LNCAP (cell line): ENCODE measurements around the gene RNH1.

ENCODE experiments used
- TF ChIP-seq, protein P1 (sequence below): fragments of 450-650 bp; IDR thresholded peaks from 2 replicates; pipeline ENCODE4 v1.5.1; 2017; ENCODE audit warnings: mild to moderate bottlenecking

RNH1 gene

DNA sequence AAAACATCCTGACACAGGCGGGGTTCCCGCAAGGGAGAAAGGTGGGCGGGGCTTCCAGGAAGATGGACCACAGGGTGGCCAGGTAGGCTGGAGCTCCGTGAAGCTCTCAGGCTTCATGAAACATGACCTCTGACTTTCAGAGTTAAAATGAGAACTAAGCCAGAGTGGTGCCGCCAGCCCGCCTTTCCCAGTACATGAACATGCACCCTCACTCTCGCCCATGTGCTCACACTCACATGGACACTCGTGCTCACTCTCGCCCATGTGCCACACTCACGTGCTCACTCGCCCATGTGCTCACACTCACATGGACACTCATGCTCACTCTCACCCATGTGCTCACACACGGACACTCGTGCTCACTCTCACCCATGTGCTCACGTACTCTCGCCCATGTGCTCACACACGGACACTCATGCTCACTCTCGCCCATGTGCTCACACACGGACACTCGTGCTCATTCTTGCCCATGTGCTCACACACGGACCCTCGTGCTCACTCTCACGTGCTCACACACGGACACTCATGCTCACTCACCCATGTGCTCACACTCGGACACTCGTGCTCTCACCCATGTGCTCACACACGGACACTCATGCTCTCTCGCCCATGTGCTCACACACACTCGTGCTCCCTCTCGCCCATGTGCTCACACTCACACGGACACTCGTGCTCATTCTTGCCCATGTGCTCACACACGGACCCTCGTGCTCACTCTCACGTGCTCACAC is 10.0 kb downstream of the RNH1 start:
- TF ChIP-seq, protein P1, sequence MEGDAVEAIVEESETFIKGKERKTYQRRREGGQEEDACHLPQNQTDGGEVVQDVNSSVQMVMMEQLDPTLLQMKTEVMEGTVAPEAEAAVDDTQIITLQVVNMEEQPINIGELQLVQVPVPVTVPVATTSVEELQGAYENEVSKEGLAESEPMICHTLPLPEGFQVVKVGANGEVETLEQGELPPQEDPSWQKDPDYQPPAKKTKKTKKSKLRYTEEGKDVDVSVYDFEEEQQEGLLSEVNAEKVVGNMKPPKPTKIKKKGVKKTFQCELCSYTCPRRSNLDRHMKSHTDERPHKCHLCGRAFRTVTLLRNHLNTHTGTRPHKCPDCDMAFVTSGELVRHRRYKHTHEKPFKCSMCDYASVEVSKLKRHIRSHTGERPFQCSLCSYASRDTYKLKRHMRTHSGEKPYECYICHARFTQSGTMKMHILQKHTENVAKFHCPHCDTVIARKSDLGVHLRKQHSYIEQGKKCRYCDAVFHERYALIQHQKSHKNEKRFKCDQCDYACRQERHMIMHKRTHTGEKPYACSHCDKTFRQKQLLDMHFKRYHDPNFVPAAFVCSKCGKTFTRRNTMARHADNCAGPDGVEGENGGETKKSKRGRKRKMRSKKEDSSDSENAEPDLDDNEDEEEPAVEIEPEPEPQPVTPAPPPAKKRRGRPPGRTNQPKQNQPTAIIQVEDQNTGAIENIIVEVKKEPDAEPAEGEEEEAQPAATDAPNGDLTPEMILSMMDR, result no peak

DNA sequence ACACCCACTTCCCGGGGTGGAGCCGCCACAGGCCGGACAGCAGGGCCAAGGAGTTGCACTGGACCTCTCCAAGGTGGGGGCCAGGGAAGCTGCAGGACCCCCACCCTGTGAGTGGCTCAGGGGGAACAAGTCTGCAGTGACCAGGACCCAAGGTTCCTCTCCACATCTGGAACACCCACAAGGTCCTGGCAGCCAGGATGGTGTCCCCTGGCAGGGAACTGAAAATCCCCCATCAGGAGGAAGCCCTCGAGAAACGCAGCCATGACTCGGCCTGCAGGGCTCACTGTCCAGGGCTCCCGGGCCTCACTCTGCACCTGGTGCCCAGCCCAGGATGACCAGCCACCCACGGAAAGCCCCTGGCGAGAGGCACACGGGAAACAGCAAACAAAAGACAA is 11.5 kb downstream of the RNH1 start:
- TF ChIP-seq, protein P1, result no peak

DNA sequence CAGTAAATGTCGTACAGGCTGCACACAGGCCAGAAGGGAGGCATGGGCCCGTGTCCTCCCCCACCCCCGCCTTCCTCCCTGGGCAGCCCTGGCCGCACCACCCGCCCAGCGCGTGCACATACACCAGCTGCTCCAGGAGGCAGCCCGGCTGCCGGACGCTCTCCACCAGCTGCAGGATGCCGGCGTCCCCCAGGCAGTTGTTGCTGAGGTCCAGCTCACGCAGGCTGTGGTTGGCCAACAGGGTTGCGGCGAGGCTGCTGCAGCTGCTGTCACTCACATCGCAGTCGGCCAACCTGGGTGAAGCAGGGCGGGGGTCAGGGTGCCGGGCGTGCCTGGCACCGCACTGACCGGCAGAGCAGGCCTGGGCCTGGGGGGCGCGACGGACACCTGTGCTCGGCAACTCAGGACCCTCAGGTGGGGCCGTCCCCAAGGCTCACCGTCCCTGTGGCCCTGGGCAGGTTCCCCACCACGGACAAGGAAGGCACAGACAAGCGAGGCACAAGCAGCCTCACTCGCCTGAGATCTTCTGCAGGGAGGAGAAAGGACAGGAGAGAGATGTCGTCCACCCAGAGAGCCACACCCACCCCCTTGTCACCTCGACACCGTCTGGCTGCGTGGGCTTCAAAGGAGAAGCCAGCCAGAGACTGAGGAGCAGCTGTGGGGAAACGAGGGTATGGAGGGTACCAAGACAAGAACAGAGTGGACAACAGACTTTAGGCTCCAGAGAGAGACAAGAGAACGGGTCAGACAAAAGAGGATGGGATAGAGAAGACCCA is 12.1 kb downstream of the RNH1 start:
- TF ChIP-seq, protein P1, result no peak

DNA sequence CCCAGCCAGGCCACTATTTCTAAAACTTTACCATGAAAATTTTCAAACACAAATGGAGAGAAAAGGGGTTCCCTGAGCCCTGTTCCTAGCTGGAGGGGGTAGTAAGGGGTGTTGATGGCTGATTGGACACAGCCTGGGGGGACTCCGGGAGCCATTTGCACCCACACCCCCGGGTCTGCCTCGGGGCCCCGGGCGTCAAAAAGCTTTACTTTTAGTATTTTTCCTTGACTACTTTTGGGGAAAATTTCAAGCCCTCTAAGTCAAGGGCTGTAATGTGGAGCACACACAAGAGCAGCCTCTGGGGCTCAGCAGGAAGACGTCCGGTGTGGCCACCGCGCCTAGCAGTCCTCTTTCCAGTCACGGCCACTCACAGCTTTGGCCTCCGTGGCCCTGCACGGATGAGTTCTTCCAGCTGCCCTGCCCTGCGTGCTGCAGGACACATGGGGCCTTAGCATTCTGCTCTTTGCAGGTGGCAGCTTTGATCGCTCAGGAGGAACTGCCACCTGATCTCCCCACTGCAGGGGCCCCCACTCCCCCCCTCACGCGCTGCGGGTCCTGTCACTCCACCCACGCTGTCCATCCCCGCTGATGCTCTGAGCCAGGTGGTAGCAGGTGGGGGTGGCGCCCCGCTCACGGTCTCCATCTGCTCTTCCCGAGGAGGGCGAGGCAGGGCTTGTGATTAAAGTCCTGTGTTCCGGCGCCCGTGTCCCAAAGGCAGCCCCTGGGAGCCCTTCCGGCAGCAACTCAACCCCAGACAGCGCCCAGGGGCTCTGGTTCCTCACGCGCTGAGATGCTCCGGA is 14.4 kb downstream of the RNH1 start:
- TF ChIP-seq, protein P1, result no peak

DNA sequence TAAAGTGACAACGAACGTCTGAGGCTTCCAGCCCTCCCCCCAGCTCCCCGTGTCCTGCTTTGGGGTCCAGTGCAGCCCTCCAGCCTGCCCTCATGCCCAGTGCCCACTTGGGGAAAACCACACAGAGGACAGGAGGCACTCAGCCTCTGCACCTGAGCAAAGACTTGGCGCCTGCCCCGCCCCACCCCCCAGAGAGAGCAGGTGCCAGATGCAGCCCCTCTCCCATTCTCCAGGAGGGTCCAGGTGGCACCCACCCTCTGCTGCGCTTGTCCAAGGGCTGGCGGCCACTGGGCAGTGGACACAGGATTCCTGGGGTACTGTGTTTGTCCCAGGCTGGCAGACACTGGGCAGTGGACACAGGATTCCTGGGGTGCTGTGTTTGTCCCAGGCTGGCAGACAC is 15.7 kb downstream of the RNH1 start:
- TF ChIP-seq, protein P1, result no peak

DNA sequence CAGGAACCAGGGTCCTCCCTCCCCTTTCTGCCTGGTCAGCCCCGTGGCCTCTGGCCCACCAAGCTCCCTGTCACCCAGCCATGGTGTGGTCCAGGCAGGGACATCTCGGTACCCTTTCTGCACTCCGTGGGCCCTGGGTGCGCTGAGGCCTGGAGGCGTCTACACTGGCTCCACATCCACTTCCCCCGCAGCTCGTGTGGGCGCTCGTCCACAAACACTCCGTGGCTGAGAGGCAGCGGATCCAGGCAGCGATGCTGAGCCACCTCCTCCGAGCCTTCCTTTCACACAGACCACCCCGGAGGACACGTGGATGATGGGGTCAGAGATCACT is 16.1 kb downstream of the RNH1 start:
- TF ChIP-seq, protein P1, result no peak

DNA sequence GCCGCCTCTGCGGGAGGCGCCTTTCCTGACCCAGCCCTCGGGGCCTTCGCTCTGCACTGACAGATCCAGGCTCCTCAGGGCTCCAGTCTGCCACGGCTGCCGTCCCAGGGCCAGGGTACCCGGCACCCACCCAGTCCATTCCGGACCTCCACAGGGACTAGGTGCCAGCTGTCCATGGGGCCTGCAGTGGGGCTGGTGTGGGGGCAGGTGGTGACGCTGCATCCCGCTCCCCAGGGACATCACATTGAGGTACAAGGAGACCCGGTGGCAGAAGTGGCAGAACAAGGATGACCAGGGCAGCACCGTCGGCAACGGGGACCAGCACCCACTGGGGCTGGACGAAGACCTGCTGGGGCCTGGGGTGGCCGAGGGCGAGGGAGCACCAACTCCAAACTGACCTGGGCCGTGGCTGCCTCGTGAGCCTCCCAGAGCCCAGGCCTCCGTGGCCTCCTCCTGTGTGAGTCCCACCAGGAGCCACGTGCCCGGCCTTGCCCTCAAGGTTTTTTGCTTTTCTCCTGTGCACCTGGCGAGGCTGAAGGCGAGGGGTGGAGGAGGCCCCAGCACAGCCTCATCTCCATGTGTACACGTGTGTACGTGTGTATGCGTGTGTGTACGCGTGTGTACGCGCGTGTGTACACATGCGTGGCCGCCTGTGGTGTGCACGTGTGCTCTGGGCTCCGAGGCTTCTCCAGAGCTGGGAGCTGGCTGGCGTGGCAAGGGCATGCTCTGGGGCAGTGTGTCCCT is 16.7 kb downstream of the RNH1 start:
- TF ChIP-seq, protein P1, result no peak
